RCC 7860 (cell line): Measurements from ENCODE around the gene ENPP5.

Experiments
- DNase-seq: peaks from one replicate; pipeline ENCODE4 v3.0.0-alpha.2; 2015; ENCODE audit warnings: low spot score
- FAIRE-seq: peaks from 2 replicates; lab custom pipeline; 2012; peaks lifted over from hg19 to GRCh38; lab: Jason Lieb, UNC

The ENPP5 gene

DNA sequence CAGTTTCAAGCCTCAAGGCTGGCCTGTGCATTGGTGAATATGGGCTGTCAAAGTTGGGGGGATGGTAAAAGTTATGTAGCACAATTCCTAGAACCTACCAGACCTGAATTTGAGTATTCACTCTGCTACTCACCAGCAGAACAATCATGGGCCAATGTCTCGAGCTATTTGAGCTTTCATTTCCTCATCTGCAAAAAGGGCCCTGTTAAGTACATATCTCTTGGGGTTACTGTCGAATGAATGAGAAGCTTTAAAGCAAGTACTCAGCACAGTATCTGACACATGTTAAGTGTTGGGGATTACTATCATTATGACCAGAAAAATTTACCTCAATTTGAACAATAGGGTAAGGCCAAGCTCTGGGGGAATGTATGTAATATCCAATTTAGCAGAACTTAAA is 54.5 kb downstream of the ENPP5 start:
- FAIRE-seq (no peak), DNase-seq (no peak)

DNA sequence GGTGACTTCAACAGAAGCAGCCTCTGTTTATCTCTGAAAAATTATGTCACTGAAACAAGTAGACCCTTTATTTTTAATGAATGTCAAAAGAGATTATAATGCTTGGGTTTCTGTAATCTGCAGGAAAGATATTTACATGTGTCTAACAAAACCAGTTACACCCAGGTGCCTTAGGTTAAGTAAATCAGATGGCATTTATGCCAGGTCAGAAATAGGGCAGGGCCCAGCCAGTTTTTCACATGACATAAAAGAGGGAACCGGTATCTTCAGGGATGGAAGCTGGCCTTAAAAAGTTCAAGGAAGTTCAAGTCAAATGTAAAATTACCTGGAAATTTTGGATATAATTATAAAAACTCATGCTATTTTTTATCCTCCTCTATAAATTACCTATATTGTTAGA is 55.1 kb downstream of the ENPP5 start:
- FAIRE-seq = no peak
- no peak for DNase-seq

DNA sequence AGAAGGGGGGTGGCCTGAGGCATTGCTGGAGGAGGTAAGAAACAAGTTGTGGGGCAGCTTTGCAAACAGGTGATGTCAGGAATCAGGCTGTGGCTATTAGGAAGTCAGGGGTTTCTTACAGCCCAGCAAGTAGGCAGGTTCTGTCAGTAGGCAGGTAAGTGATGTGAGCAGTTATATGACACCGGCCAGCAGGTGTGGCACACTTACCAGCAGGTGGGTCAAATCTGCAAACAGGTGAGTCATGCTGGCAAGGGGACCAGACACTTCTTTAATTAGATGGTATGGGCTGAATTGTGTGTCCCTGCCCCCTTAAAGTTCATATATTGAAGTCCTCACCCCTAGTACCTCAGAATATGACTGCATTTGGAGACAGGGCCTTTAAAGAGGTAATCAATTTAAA is 57.4 kb downstream of the ENPP5 start:
- DNase-seq (no peak), FAIRE-seq (no peak)
